Measurements from ENCODE around the gene ARVCF.

Gene ARVCF

DNA sequence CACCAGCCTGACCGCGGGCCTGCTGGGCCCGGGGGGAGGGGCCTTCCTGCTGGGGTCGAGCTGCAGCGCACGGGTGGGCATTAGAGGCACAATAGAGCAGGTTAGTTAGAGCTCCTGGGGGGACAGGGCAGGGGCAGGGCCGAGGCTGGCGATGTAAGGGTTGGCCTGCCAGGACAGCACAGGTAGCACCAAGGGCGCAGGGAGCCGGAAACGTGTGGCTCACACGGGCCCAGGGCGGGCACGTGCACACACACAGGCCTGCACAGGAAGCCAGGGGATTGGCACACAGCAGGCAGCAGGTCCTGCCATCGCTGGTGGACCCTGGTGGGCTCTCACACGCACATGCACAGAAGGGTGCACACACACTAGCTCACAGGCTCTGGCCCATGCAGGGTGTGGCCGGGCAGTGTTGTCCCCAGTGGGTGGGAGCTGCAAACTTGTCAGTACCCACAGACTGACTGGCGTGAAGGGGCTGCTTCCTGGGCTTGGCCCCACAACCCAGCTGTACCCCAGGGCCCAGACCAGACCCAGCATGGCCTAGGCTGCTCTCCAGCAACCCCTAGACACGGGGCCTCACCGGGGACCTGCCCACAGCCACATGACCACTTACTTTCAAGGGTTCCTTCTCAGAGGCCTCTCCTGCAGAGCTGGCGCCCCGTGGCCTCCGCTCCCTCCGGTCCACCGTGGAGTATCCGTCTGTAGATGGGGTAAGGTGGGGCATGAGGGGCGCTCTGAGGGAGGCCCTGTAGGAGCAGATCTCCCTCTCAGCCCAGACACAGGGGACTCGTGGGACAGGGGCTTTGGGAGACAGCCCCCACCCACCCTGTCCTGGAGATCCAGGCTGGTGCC lies 45.1 kb downstream of the ARVCF start:
- no peak for DNase-seq

DNA sequence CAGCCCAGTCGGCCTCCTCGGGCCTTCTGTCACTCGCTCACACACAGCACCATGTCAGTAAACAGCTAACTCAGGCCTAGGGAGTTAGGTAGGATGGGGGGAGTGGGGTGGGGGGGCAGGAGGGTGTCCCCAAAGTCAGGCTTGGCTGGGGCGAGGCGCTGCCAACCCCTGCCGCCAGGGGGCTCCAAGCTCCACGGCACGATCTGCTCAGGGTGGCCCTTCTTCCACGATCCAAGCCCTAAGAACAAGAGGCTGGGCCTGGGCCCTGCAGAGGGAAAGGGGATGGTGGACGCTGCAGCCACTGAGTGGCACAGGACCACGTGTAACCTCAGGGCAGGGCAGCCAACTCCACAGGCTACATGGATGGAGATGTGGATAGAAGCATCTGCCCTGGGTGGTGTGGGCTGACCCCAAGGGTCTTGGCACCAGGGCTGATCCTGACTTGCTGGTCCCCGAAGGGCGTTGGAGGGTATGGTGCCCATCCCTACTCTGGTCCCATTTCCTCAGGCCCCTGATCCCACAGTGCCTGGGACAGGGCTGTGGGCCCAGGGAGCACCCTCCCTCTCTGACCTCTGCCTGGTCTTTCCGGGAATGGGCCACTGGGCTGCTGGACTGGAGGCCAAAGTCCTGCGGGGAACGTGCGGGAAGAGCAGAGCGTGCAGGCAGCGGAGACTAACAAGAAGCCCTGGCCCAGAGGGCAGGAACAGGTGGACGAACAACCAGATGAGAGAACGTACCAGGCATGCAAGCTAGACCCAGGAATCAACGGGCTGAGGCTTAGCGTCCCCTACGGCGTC lies 45.9 kb downstream of the ARVCF start:
- DNase-seq = peak; percentile 80

DNA sequence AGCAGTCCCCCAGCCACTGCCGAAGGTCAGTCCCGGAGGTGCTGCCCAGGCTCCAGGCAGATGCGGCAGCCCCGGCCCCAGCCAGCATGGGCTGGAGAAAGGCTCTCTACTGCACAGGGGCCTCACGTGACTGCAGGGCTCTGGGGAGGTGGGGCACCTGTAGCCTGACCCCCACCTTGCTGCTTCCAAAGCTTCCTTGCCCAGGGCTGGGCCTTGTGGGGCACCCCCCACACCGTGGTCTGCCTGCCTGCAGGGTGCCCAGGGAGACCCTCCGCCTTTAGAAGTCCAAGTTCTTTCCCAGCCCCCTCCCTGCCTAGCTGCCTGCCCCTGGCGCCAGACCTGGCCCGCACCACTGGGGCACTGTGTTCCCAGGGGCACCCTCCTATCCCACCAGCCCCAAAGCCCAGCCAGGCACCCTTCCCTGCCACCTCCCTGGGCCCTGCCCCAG lies 46.6 kb downstream of the ARVCF start:
- DNase-seq = no peak

DNA sequence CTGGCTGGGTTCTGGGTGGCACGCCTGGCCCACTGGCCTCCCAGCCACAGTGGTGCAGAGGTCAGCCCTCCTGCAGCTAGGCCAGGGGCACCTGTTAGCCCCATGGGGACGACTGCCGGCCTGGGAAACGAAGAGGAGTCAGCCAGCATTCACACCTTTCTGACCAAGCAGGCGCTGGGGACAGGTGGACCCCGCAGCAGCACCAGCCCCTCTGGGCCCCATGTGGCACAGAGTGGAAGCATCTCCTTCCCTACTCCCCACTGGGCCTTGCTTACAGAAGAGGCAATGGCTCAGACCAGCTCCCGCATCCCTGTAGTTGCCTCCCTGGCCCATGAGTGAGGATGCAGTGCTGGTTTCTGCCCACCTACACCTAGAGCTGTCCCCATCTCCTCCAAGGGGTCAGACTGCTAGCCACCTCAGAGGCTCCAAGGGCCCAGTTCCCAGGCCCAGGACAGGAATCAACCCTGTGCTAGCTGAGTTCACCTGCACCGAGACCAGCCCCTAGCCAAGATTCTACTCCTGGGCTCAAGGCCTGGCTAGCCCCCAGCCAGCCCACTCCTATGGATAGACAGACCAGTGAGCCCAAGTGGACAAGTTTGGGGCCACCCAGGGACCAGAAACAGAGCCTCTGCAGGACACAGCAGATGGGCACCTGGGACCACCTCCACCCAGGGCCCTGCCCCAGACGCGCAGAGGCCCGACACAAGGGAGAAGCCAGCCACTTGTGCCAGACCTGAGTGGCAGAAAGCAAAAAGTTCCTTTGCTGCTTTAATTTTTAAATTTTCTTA lies 47.3 kb downstream of the ARVCF start:
- DNase-seq = no peak

DNA sequence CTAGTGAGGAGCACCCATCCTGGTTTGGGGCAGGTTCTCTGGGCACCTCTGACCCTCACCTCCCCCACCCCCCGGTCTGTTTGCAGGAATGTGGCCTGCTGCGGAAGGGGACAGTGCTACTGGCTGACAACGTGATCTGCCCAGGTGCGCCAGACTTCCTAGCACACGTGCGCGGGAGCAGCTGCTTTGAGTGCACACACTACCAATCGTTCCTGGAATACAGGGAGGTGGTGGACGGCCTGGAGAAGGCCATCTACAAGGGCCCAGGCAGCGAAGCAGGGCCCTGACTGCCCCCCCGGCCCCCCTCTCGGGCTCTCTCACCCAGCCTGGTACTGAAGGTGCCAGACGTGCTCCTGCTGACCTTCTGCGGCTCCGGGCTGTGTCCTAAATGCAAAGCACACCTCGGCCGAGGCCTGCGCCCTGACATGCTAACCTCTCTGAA lies 48.2 kb downstream of the ARVCF start:
- no peak for DNase-seq

DNA sequence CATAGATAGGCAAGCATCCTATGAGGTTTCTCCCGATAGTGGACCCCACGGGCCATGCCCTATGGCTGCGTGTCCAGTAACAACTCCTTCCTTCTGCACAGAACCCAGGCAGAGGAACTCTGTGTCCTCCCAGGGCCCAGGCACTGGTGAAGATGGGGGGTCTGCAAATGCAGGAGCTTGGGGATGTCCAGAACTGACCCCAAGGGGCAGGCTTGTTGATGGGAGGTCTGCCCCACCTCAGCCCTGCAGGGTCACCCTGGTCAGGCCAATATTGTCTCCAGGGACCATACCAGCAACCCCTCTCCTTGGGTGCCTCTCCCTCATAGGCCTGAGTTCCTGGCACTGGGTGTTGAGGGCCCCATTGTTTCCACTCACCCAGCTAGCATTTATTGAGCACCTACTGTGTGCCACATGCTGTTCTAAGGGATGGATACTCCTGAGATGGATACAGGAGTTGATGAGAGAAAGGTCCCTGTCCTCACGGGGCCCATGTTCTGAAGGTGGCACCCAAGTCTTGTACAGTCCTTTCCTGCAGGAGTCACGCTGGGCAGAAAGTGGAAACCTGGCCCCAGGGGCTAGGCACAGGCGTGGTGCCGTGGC lies 48.7 kb downstream of the ARVCF start:
- no peak for DNase-seq

DNA sequence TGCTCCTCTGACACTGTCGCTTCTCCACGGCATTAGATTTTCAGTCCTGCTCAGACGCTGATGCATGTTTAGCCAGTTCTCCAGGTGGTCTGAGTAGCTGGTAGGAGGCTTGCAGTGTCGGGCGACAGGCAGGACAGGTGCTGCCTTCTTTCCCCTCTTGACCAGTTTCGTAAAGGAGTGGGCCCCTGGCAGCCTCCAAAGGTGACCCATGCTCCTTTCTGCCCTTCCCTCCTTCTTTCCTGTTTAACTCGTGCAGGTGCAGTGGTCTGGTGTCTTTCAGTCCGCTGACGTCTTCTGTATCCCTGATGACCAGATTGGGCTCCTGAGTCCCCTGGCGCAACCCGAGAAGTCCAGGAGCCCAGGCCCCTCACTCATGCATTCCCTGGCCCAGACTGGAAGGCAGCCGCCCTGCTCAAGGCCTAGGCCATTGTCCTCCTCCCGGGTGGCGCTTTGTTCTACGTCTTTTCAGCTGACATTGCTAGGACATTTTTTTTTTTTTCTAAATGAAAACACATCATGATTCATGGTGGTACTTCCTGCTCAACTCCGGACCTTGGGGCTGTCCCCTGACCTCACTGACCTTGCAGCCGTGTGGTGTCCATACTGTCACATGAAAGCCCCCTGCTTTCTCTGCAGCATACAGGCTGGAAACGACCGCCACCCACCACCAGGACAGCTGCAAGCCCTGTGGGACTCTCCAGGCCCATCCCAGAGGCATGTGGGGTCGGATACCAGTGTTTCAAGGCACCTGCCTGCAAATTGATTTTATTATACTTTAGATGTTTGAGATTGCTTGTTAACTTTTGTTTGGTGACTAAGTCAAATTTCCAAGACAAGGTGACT lies 49.5 kb downstream of the ARVCF start:
- no peak for DNase-seq

DNA sequence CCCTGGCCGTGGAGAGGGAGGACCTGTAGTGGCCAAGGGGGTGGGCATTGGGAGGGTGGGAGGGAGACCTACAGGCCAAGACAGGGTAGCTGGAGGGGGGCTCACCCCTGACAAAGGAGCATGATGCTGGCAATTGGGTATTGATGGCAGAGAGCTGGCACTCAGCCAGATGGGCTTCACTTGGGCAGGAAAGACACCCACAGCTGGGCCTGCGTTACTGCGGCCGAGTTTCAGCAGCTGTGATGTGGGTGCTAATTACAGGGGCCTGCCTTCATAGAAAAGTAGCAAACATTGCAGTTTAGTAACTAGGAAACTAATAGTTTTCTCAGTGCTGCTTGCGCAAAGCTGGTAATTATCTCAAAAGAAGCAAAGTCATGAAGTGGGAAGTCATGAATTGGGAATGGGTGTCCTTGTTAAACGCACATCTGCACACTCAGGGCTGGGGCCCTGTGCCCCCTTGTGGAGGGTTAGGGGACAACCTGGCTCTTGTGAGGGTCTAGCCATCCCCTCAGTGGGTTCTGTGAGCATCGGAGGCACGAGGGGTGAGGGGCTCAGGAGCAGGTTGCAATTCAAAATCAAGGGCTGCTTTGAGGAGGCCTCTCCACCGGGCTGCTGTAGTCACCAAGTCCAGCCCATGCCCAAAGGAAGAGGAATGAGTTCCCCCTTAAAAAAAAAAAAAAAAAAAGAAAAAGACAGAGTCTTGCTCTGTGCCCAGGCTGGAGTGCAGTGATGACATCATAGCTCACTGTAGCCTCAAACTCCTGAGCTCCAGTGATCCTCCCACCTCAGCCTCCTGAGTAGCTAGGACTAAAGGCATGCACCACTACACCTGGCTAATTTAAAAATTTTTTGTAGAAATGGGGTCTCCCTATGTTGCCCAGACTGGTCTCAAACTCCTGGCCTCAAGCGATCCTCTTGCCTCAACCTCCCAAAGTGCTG lies 50.6 kb downstream of the ARVCF start:
- DNase-seq = no peak

DNA sequence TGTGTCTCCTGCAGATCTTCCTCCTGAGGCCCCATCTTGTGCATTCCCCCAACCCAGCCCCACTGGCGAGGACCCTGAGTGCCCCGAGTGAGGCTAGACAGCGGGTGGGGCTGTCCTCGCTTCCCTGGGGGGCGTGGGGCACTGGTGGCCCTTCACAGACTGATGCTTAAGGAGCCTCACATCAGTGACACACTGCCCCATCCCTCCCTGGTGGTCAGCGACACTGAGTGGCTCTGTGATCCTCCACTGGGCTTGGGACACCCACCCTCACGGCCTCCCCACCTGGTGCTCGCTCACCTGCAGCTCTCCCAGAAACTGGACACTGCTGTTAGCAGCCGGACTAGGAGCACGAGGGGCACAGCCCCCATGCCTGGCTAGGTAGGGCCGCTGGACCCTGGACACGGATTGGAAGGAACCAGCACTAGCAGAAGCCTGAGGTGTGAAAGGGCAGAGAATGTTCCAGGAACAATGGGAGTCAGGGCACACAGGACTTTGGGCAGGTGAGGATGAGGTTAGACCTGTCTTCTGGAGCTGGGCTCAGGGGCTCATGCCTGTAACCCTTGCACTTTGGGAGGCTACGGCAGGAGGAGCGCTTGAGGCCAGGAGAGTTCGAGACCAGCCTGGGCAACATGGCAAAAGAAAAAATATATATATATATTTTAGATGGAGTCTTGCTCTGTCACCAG lies 51.8 kb downstream of the ARVCF start:
- no peak for DNase-seq

DNA sequence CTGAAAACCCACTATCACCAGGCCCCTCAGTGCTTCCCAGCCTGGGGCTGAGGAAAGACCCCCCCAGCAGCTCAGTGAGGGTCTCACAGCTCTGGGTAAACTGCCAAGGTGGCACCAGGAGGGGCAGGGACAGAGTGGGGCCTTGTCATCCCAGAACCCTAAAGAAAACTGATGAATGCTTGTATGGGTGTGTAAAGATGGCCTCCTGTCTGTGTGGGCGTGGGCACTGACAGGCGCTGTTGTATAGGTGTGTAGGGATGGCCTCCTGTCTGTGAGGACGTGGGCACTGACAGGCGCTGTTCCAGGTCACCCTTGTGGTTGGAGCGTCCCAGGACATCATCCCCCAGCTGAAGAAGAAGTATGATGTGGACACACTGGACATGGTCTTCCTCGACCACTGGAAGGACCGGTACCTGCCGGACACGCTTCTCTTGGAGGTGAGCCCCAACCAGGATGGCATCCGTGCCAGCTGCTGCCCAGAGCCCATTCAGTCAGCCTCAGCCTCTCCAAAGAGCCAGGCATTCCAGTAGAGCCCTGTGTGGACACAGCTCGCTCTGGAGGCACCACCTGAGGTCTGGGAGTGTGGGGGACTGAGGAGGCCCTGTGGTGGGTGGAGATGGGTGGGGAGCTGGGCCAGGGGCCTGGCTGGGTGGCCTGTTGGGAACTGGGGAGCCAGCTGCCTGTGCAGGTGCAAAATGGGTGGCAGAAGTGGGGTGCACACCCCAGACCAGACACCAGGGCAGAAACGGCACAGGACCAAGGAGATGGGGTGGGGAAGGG lies 52.6 kb downstream of the ARVCF start:
- no peak for DNase-seq

DNA sequence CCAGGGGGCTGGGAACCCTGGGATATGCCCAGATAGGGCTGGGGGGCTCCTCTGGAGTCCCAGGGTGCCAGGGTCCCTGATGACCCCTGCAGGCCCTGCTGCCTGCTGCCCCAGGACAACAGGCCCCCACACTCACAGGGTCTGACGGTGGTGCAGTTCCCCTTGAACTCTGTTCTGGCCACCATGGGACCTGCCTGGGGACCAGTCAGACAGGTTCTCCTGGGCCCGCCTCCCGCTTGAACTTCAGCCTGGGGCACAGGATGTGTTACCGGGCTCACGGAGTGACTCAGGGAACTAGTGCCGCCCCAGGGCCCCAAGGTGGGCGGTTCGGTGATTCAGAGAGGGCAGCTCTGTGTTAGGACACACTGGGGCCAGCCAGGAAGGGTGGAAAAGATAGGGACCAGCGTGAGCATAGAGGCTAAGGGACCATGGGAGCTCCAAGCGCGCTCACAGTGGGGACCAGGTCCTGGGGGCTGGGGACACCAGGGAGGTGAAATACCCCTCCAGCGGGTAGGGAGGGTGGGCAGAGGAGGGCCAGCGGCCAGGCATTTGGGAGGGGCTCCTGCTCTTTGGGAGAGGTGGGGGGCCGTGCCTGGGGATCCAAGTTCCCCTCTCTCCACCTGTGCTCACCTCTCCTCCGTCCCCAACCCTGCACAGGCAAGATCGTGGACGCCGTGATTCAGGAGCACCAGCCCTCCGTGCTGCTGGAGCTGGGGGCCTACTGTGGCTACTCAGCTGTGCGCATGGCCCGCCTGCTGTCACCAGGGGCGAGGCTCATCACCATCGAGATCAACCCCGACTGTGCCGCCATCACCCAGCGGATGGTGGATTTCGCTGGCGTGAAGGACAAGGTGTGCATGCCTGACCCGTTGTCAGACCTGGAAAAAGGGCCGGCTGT lies 53.5 kb downstream of the ARVCF start:
- no peak for DNase-seq

DNA sequence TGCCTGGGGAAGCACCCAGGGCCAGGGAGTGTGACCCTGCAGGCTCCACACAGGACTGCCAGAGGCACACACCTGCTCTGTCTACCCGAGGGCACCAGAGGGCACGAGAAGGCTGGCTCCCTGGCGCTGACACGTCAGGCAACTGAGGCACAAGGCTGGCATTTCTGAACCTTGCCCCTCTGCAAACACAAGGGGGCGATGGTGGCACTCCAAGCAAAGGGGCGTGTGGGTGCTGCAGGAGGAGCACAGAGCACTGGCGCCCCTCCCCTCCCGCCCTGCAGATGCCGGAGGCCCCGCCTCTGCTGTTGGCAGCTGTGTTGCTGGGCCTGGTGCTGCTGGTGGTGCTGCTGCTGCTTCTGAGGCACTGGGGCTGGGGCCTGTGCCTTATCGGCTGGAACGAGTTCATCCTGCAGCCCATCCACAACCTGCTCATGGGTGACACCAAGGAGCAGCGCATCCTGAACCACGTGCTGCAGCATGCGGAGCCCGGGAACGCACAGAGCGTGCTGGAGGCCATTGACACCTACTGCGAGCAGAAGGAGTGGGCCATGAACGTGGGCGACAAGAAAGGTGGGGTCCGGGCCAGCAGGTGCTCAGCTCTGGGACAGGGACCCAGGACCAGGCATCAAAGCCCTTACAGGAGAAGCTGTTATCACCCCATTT lies 54.2 kb downstream of the ARVCF start:
- peak; percentile 66 for DNase-seq

DNA sequence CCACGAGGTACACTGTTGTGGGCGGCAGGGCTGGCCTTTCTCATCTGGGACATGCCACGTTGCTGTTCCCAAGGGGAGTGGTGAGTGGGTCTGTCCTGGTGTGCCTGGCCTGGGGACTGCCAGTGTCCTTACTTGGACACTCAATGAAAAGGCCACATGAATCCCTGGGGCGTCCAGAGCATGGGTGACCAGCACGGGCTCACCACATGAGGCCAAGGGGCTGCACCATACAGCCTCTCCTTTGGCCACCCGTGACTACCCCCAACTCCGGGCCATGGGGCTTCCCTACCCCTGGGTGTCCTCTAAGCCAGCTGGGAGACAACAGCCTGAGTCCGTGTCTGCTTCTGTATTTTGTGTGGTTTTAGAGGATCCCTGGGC lies 54.8 kb downstream of the ARVCF start:
- DNase-seq = no peak

DNA sequence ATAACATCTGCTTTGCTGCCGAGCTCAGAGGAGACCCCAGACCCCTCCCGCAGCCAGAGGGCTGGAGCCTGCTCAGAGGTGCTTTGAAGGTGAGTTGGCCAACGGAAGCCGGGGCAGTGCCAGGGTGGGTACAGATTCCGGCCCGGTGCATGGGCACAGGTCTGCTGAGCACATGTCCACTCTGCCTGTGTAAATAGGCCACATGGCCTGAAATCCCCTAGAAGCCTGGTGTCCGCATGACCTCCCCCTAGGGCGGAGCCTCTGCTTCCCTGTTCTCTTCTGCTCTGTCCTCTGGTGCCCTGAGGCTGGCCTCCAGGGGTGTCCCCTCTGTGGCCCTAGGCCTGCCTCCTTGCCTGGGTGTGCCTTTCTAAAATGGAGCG lies 55.4 kb downstream of the ARVCF start:
- DNase-seq = no peak

DNA sequence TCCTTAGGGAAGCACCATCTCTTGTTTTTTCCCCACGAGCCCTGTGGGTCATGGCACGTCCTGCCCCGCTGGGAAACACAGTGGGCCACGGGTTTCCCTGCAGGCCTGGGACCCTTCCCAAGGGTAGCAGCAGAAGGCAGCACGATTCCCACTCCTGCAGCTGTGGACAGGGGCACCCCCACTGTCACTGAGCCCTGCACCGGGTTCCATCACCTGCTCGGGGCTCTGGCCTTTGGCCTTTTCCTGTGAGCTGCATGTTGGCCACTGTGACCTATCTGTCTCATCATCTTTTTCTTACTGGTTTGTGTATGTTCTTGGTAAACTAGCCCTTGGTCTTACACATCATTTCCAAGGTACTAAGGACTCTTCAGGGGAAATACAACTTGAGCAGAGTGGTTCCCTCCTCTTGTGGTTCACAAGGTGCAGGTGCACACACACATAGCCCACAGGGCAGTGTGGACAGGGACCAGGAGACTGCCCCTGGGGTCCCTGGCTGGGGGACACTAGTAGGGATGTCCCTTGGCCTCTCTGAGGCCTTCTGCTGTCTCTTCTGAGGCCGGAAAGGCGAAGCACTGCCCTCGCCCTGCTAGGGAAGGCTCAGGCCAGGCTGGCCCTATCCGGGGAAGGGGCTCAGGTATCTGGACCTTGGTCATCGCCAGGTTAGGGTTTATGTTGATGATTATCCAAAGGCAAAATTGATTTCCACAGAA lies 56.0 kb downstream of the ARVCF start:
- DNase-seq = no peak

DNA sequence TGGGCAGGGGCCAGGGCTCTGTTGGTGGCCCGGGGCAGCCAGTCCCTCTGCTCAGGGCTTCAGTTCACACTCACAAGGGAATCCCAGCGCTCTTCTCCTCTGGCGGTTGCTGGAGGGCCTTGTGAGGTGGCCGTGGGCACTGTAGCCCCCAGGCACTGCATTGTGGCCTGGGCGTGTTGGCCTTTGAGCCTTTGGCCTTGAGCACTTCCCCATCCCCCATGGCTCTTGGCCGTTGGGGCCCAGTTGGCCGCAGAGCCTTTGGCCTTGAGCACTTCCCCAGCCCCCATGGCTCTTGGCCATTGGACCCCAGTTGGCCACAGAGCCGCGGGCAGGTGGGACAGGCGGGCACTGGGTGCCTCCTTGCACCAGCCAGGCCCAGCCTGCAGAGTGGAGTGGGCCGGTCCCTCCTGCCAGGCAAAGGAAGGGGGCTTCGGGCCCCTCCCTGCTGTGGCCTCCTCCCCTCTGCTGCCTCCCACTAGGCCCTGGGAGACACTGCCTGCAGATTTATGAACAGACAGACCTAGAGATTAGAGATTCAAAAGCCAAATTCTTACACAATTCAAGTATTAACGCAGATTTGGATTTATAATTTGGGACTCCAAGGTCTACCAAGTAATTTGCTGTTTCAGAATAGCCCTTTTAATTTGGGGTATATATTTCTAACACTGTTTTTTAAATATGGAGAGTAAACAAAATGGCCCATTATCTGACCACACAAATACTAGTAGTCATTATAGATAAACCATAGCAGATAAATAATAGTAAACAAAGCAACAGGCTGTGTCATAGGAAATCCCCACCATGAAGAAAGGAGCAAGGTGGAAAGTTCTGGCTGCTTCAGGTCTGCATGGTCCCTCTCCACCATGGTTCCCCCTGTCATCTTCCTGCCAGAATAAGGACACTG lies 56.8 kb downstream of the ARVCF start:
- DNase-seq = no peak

Measured in retina (tissue), 1 donor.